Ramos (cell line): ENCODE data around the gene GDF2.

Experiments used
- in situ Hi-C: fragments of 300-500 bp; cut with MboI; formaldehyde crosslinking; loops from one replicate; pipeline ENCODE4 v1.14.3; 2022; ENCODE audit warnings: low sequenced_read_pairs; ENCODE audit not compliant: unreplicated experiment

GDF2 gene

GRCh38 chr10:47290338-47290737 is 31.9 kb upstream of the GDF2 start:
- in situ Hi-C loops, result no loop called here

GRCh38 chr10:47291682-47292081 is 30.6 kb upstream of the GDF2 start:
- in situ Hi-C loops, result no loop called here

- in situ Hi-C loops, result no loop called here
Observed at GRCh38 chr10:47294057-47294456, 28.2 kb upstream of the GDF2 start.

GRCh38 chr10:47294501-47294900 is 27.8 kb upstream of the GDF2 start:
- in situ Hi-C loops, result no loop called here

GRCh38 chr10:47295411-47295810 is 26.8 kb upstream of the GDF2 start:
- in situ Hi-C loops, result no loop called here

GRCh38 chr10:47296156-47296894 is 25.9 kb upstream of the GDF2 start:
- in situ Hi-C loops, result no loop called here

GRCh38 chr10:47296941-47297340 is 25.3 kb upstream of the GDF2 start:
- in situ Hi-C loops, result no loop called here

- in situ Hi-C loops, result no loop called here
Observed at GRCh38 chr10:47297866-47298540, 24.3 kb upstream of the GDF2 start.

- in situ Hi-C loops, result no loop called here
Observed at GRCh38 chr10:47298715-47299114, 23.5 kb upstream of the GDF2 start.

- in situ Hi-C loops, result no loop called here
Observed at GRCh38 chr10:47299611-47300428, 22.4 kb upstream of the GDF2 start, which contains the start of gene GDF10. Gene GDF10 (plus strand): TSS chr10:47300197. CDS start chr10:47300652, 455 bp downstream.

- in situ Hi-C loops, result no loop called here
Observed at GRCh38 chr10:47300429-47300931, 21.8 kb upstream of the GDF2 start.

GRCh38 chr10:47301833-47302232 is 20.4 kb upstream of the GDF2 start:
- in situ Hi-C loops, result no loop called here

GRCh38 chr10:47303105-47303504 is 19.1 kb upstream of the GDF2 start:
- in situ Hi-C loops, result no loop called here

- in situ Hi-C loops, result no loop called here
Observed at GRCh38 chr10:47303866-47304265, 18.4 kb upstream of the GDF2 start.

- in situ Hi-C loops, result no loop called here
Observed at GRCh38 chr10:47305566-47305965, 16.7 kb upstream of the GDF2 start.

- in situ Hi-C loops, result no loop called here
Observed at GRCh38 chr10:47306387-47307210, 15.7 kb upstream of the GDF2 start.

- in situ Hi-C loops, result no loop called here
Observed at GRCh38 chr10:47307381-47307780, 14.9 kb upstream of the GDF2 start.

GRCh38 chr10:47308775-47309174 is 13.5 kb upstream of the GDF2 start:
- in situ Hi-C loops, result no loop called here

- in situ Hi-C loops, result no loop called here
Observed at GRCh38 chr10:47309408-47310089, 12.7 kb upstream of the GDF2 start.
